Measurements from ENCODE around the gene COL26A1.
A peak's percentile ranks its signal among the peaks of the same experiment; 100 is the strongest.

The COL26A1 gene

GRCh38 chr7:101507791-101508252 lies 145.1 kb downstream of the COL26A1 start (continued):
- TF ChIP-seq ZNF2 (tag by site-specific recombination; IDR thresholded peaks at IDR 0.05) (peak; percentile 64; the same call in 1 of the 2 replicates), ZBTB8A (tag by site-specific recombination; IDR thresholded peaks at IDR 0.05) (0 out of 2 replicates have a peak, but pooled peaks have one; percentile 17), ZNF561 (tag by site-specific recombination; IDR thresholded peaks at IDR 0.05; ENCODE audit: borderline replicate concordance) (peak; percentile 69; the same call in 1 of the 2 replicates), SP7 (tag by site-specific recombination; IDR thresholded peaks at IDR 0.05) (0 out of 2 replicates have a peak, but pooled peaks have one; percentile 30), PRDM10 (tag by site-specific recombination; IDR thresholded peaks at IDR 0.05) (0 out of 2 replicates have a peak, but pooled peaks have one; percentile 37)

- TF ChIP-seq ZNF623 (tag by site-specific recombination; IDR thresholded peaks at IDR 0.05) (peak; percentile 92), ZNF248 (tag by site-specific recombination; IDR thresholded peaks at IDR 0.05) (no peak)
- Histone ChIP-seq H3K36me3 (ENCODE audit: control insufficient read depth in 2 of 2, insufficient read depth in 1 of 2, low read length in 2 of 2) (no peaks in the 10 kb centered on the region), H3K4me3 (ENCODE audit: low read depth, low read length) (no peak overlapping the region), H3K4me1 (ENCODE audit: control insufficient read depth, insufficient read depth, low read length) (no peaks in the 10 kb centered on the region), H3K9me3 (ENCODE audit: control insufficient read depth, insufficient read depth, low read depth, low read length) (no peaks in the 10 kb centered on the region), H3K27ac (ENCODE audit: extremely low read depth, low read depth, low read length) (no peak overlapping the region)
- ChIA-PET POLR2A (no interaction called here), CTCF (interaction anchor here (0.8 to 1.0 kb wide), 2 partner anchors 75 to 100 kb away, joined by 3 to 4 read pairs; no protein-coding TSS in a partner anchor)
These were observed 147.6 kb downstream of the COL26A1 start for GRCh38 chr7:101510297-101510696.

DNA sequence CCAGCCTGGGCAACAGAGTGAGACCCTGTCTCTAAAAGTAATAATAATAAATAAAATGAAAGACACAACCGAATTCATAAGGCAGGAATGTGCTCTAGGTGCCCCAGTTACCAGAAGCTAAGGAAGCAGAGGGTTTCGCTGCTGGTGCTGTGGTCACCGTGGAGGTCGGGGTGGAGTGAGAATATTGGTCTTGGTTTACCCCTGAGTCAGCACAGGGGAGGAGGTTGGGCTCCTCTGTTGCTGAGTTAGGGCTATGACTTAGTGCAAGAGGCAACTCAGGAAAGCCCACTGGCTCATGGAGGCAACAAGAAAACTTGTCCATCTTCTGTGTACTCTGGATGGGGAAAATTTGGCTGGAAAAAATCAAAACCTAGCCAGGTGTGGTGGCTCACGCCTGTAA lies 149.3 kb downstream of the COL26A1 start:
- Histone ChIP-seq H3K36me3 (ENCODE audit: control insufficient read depth in 2 of 2, insufficient read depth in 1 of 2, low read length in 2 of 2) (no peaks in the 10 kb centered on the region), H3K9me3 (ENCODE audit: control insufficient read depth, insufficient read depth, low read depth, low read length) (no peaks in the 10 kb centered on the region), H3K4me3 (ENCODE audit: low read depth, low read length) (no peak overlapping the region), H3K4me1 (ENCODE audit: control insufficient read depth, insufficient read depth, low read length) (no peaks in the 10 kb centered on the region), H3K27ac (ENCODE audit: extremely low read depth, low read depth, low read length) (no peak overlapping the region)
- ChIA-PET CTCF (interaction anchor here (0.5 to 1.2 kb wide), 6 partner anchors 10 to 232 kb away, joined by 3 to 6 read pairs (median 4); no protein-coding TSS in a partner anchor), POLR2A (no interaction called here)
- no peak for TF ChIP-seq ZNF747 (tag by site-specific recombination; IDR thresholded peaks at IDR 0.05)
- TF ChIP-seq ZFHX2 (tag by site-specific recombination; conservative IDR thresholded peaks at IDR 0.05): no peak
- TF ChIP-seq OSR2 (tag by site-specific recombination; IDR thresholded peaks at IDR 0.05): no peak
- no peak for TF ChIP-seq ZNF660 (tag by site-specific recombination; IDR thresholded peaks at IDR 0.05)
- no peak for TF ChIP-seq ZNF677 (tag by site-specific recombination; IDR thresholded peaks at IDR 0.05)
- TF ChIP-seq ZNF214 (tag by site-specific recombination; IDR thresholded peaks at IDR 0.05; ENCODE audit: borderline replicate concordance): no peak
- TF ChIP-seq ZNF155 (tag by site-specific recombination; IDR thresholded peaks at IDR 0.05): no peak
- TF ChIP-seq ZFP41 (tag by site-specific recombination; IDR thresholded peaks at IDR 0.05; ENCODE audit: borderline replicate concordance): no peak
- TF ChIP-seq ZNF280D (tag by site-specific recombination; IDR thresholded peaks at IDR 0.05): no peak
- no peak for TF ChIP-seq BCL11A (tag by site-specific recombination; IDR thresholded peaks at IDR 0.05; ENCODE audit: low read depth)
- TF ChIP-seq GLI2 (tag by site-specific recombination; IDR thresholded peaks at IDR 0.05; ENCODE audit: borderline replicate concordance, low read depth): no peak
- TF ChIP-seq, protein P1, sequence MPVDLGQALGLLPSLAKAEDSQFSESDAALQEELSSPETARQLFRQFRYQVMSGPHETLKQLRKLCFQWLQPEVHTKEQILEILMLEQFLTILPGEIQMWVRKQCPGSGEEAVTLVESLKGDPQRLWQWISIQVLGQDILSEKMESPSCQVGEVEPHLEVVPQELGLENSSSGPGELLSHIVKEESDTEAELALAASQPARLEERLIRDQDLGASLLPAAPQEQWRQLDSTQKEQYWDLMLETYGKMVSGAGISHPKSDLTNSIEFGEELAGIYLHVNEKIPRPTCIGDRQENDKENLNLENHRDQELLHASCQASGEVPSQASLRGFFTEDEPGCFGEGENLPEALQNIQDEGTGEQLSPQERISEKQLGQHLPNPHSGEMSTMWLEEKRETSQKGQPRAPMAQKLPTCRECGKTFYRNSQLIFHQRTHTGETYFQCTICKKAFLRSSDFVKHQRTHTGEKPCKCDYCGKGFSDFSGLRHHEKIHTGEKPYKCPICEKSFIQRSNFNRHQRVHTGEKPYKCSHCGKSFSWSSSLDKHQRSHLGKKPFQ (tag by site-specific recombination; IDR thresholded peaks at IDR 0.05): no peak
- no peak for TF ChIP-seq ZNF664 (tag by site-specific recombination; IDR thresholded peaks at IDR 0.05)
- TF ChIP-seq, protein P2, sequence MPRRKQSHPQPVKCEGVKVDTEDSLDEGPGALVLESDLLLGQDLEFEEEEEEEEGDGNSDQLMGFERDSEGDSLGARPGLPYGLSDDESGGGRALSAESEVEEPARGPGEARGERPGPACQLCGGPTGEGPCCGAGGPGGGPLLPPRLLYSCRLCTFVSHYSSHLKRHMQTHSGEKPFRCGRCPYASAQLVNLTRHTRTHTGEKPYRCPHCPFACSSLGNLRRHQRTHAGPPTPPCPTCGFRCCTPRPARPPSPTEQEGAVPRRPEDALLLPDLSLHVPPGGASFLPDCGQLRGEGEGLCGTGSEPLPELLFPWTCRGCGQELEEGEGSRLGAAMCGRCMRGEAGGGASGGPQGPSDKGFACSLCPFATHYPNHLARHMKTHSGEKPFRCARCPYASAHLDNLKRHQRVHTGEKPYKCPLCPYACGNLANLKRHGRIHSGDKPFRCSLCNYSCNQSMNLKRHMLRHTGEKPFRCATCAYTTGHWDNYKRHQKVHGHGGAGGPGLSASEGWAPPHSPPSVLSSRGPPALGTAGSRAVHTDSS (tag by site-specific recombination; IDR thresholded peaks at IDR 0.05): no peak
- no peak for TF ChIP-seq ZNF223 (tag by site-specific recombination; IDR thresholded peaks at IDR 0.05)
- TF ChIP-seq ZNF211 (tag by site-specific recombination; IDR thresholded peaks at IDR 0.05; ENCODE audit: low read depth): no peak
- no peak for TF ChIP-seq ZNF341 (tag by site-specific recombination; IDR thresholded peaks at IDR 0.05; ENCODE audit: low read depth)
- no peak for TF ChIP-seq ZNF2 (tag by site-specific recombination; IDR thresholded peaks at IDR 0.05)
